ENCODE data around the gene NTNG1. TPM values are rescaled to one million over a fixed set of nuclear protein-coding genes. Genes with fewer than 3 reads are reported as not detected.

Gene NTNG1
- polyA plus RNA-seq, 3 donors: 0.07 to 0.79 (median 0.43) TPM

GRCh38 chr1:107414550-107414949, 273.7 kb downstream of the NTNG1 start:
- 39 to 78% (median 70%) methylated on average over 3 of the region's 3 CpGs for WGBS, 3 donors
- no peak overlapping the region for H3K27ac ChIP-seq (ENCODE audit: low read depth, low read length)

GRCh38 chr1:107415241-107415640, 274.4 kb downstream of the NTNG1 start:
- no peak overlapping the region for H3K27ac ChIP-seq (ENCODE audit: low read depth, low read length)
- 42 to 96% (median 89%) methylated on average over 4 of the region's 4 CpGs for WGBS, 3 donors

- WGBS, 3 donors: 69 to 82% (median 81%) methylated on average over 2 of the region's 2 CpGs
- H3K27ac ChIP-seq (ENCODE audit: low read depth, low read length): no peak overlapping the region
These were observed 278.2 kb downstream of the NTNG1 start for GRCh38 chr1:107419003-107419402.

GRCh38 chr1:107422901-107423300, 282.1 kb downstream of the NTNG1 start:
- no peak overlapping the region for H3K27ac ChIP-seq (ENCODE audit: low read depth, low read length)
- 53 to 79% (median 70%) methylated on average over 1 of the region's 1 CpG for WGBS, 3 donors

GRCh38 chr1:107430540-107431228, 289.8 kb downstream of the NTNG1 start:
- WGBS, 3 donors: 37 to 64% (median 63%) methylated on average over 14 of the region's 14 CpGs

GRCh38 chr1:107432108-107432507, 291.3 kb downstream of the NTNG1 start:
- H3K27ac ChIP-seq (ENCODE audit: low read depth, low read length): no peak overlapping the region
- 33 to 70% (median 48%) methylated on average over 1 of the region's 1 CpG for whole genome bisulfite sequencing, 3 donors

More at GRCh38 chr1:107430540-107431228, 289.8 kb downstream of the NTNG1 start:
- no peak overlapping the region for H3K27ac ChIP-seq (ENCODE audit: low read depth, low read length)

- WGBS, 3 donors: 77 to 94% (median 93%) methylated on average over 4 of the region's 4 CpGs
- no peak overlapping the region for H3K27ac ChIP-seq (ENCODE audit: low read depth, low read length)
These were observed 292.2 kb downstream of the NTNG1 start for GRCh38 chr1:107433068-107433467.

GRCh38 chr1:107433635-107434360, 293.0 kb downstream of the NTNG1 start:
- H3K27ac ChIP-seq (ENCODE audit: low read depth, low read length): no peak overlapping the region
- WGBS, 3 donors: 42 to 68% (median 67%) methylated on average over 4 of the region's 4 CpGs

GRCh38 chr1:107434361-107434693, 293.5 kb downstream of the NTNG1 start:
- H3K27ac ChIP-seq (ENCODE audit: low read depth, low read length): no peak overlapping the region

GRCh38 chr1:107436552-107437241, 295.9 kb downstream of the NTNG1 start:
- no peak overlapping the region for H3K27ac ChIP-seq (ENCODE audit: low read depth, low read length)
- 80 to 89% (median 80%) methylated on average over 13 of the region's 13 CpGs for WGBS, 3 donors

- 64 to 88% (median 77%) methylated on average over 3 of the region's 3 CpGs for WGBS, 3 donors
These were observed 298.7 kb downstream of the NTNG1 start for GRCh38 chr1:107439567-107439966.

GRCh38 chr1:107442551-107442950, 301.7 kb downstream of the NTNG1 start:
- H3K27ac ChIP-seq (ENCODE audit: low read depth, low read length): no peak overlapping the region
- WGBS, 3 donors: 85 to 89% (median 85%) methylated on average over 1 of the region's 1 CpG

More at GRCh38 chr1:107439567-107439966, 298.7 kb downstream of the NTNG1 start:
- no peak overlapping the region for H3K27ac ChIP-seq (ENCODE audit: low read depth, low read length)

- no peak overlapping the region for H3K27ac ChIP-seq (ENCODE audit: low read depth, low read length)
- WGBS, 3 donors: 69 to 73% (median 69%) methylated on average over 5 of the region's 5 CpGs
These were observed 302.2 kb downstream of the NTNG1 start for GRCh38 chr1:107443027-107443426.

- WGBS, 3 donors: 28 to 64% (median 56%) methylated on average over 2 of the region's 2 CpGs
- no peak overlapping the region for H3K27ac ChIP-seq (ENCODE audit: low read depth, low read length)
These were observed 303.0 kb downstream of the NTNG1 start for GRCh38 chr1:107443860-107444259.

- H3K27ac ChIP-seq (ENCODE audit: low read depth, low read length): no peak overlapping the region
- WGBS, 3 donors: 68 to 89% (median 88%) methylated on average over 1 of the region's 1 CpG
These were observed 303.5 kb downstream of the NTNG1 start for GRCh38 chr1:107444302-107444701.

GRCh38 chr1:107449326-107449725, 308.5 kb downstream of the NTNG1 start:
- WGBS, 3 donors: 82 to 97% (median 86%) methylated on average over 3 of the region's 3 CpGs

GRCh38 chr1:107450899-107451664, 310.2 kb downstream of the NTNG1 start:
- H3K27ac ChIP-seq (ENCODE audit: low read depth, low read length): no peak overlapping the region
- 59 to 60% (median 60%) methylated on average over 5 of the region's 5 CpGs for WGBS, 3 donors

More at GRCh38 chr1:107449326-107449725, 308.5 kb downstream of the NTNG1 start:
- no peak overlapping the region for H3K27ac ChIP-seq (ENCODE audit: low read depth, low read length)

GRCh38 chr1:107451715-107452114, 310.9 kb downstream of the NTNG1 start:
- WGBS, 3 donors: 46 to 63% (median 48%) methylated on average over 2 of the region's 2 CpGs
- no peak overlapping the region for H3K27ac ChIP-seq (ENCODE audit: low read depth, low read length)

GRCh38 chr1:107454791-107455190, 314.0 kb downstream of the NTNG1 start:
- no peak overlapping the region for H3K27ac ChIP-seq (ENCODE audit: low read depth, low read length)
- WGBS, 3 donors: 58 to 75% (median 63%) methylated on average over 4 of the region's 4 CpGs

Data from adipose tissue (tissue), 3 donors.